GM21723 (cell line): ENCODE results near the gene ZNF423.

Experiments used
- ATAC-seq: cut with Tn5 transposase; IDR thresholded peaks from one replicate; pipeline ENCODE4 v1.9.1; 2021; ENCODE audit warnings: mild to moderate bottlenecking, moderate library complexity; ENCODE audit not compliant: unreplicated experiment

Gene ZNF423

DNA sequence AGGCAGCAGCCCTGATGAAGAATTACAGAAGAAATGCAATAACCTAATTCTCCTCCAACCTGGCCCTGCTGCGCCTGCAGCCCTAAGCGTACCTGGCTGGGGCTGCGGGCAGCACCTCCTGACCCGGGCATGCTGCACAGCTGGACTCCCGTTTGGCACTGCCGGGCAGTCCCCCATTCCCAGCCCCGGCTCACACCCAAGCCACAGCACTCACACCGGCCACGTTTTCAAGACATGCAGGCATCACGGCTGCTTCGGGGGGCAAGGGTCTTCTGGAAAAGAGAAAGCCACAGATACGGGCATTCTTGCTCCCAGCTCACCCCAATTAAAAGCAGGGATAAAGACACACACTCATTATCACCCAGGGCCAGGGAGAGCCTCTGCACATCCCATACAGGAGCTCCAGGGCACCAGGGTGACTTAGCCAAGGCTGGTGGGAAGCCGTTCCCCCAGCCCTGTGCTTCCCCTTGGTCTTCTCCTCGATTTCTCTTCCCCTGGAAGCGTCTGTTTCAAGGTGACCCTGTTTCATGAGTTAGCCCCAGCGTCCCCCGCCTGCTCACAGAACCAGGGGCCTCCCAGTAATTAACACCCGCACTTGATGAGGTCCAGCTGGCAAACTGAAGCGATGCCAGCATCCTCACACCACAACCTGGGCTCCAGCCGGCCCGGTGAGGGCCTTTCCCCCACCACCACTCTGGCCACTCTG is 265.6 kb downstream of the ZNF423 start:
- ATAC-seq = no peak

DNA sequence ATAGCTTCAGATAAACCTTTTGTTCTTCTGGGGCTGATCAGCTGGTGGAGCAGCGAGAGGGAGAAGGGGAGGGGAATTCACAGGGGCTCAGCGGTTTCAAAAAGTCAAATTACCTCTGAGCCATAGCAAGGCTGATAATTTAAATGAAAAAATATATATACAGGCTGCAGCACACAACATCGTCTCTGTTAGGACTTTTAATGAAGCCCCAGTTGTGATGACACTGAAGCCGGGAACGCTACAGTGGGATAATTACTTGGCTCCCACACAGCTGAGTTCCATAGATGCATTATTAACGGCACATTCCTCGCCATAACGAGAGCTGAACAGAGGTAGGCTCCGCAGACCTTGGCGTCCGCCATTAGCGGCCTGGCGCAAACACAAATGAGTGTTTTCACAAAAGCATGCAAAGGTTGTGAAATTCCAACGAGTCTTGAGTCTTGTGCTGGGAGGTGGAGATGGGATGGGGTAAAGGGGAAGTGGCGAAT is 266.3 kb downstream of the ZNF423 start:
- no peak for ATAC-seq

DNA sequence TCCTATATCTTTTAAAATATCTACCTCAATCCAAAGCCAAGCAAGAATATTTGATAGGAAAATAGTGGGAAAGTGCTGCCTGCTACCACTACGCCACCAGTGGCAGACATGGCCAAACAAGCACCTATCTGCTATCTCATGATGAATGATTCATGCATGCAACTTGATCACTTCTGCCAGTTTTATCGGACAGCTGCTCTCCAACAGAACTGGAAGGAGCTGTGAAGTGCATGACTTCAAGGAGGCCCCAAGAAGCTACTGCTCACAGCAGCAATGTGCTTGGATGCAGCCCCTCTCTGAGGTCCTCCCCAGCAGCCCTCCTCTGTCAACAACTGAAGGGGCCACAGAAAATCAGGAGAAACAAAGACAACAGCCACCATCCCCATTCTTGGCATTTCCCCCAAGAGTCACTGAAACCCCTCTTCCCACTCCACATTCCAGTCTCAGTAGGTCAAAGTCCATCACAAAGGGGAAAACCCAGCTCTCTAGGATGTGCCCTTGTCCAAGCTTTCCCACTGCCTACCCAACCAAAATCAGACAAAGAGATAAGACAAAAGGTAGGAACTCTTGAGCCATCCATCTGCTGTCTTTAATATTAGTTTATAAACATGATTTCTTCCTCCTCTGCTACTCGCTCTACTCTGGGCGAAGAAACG is 267.1 kb downstream of the ZNF423 start:
- no peak for ATAC-seq

DNA sequence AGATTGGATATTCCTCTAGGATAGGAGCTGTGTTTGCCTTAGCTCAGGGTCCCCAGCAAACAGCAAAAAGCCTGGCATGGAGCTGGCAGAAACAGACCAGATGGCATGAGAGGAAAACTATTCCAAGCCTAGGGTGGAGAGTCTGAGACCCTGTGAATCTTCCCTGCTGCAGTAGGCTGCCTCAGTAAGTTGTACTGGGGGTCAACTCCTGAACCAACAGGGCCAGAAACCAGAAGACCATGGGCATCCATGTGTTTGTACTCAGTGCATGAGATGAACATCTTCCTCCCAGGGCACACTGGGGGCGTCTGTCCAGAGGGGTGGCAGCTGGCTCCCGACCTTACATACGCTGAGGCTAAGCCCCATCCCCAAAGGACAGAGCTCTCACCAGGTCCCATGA is 267.9 kb downstream of the ZNF423 start:
- no peak for ATAC-seq

DNA sequence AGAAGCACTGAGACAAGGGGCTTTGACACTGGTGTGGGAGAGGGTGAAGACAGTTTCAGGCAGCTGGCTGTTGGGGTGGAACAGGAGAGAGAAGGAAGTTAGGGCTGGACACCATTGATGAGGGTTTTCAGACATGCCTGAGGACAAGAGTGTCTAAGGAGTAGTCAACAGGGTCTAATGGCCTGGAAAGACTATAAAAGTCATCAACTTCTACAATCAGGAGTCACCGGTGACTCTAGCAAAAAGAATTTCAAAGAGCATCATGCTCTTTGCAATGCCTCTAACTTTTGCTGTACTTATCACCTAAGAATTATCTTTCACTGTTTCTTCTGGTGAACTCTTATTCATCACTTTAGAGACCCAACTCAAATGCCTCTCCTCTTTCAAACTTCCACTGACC is 268.4 kb downstream of the ZNF423 start:
- ATAC-seq = no peak

DNA sequence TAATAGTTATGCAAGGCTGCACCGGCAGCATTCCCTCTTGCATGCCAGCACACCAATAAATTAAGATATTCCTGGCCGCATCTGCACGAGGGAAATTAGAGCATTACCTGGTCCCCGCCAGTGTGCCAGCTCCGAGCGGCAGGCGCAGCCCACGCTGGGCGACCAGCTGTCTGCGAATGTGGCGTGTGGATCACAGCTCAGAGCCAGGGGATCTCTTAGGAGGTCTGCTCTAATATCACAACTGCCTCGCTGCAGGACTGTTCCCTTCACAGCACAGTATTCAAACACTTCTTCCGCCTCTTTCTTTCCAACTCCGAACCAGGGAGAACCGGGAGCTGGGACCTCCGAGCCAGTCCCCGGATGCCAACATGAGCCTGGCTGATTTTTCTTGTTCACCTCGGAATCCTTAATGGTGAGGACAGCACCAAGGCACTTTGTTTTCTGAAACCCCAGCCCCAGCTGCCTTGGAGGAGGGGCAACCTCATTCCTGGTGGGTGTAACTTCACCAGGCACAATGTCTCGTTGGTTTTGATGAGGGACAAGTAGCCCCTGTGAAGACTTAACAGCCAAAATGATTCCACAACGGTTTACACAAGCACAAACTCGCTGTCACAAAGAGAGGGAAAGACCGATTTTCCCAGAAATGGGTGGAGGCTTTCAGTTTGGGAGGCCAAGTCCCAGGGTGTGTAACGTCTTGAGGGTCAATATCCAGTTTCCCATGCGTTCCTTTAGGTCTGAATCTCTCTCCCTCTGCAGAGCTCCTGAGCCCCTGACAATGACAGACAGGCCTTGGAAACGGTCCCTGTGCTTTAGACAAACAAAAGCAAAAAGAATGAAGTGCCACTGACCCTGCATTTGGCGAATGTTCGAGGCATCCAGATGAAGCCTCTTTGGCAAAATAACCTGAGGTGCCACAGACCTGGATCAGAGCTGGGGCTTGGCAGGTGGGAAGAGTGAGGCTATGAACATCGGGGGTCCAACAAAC is 269.2 kb downstream of the ZNF423 start:
- no peak for ATAC-seq

DNA sequence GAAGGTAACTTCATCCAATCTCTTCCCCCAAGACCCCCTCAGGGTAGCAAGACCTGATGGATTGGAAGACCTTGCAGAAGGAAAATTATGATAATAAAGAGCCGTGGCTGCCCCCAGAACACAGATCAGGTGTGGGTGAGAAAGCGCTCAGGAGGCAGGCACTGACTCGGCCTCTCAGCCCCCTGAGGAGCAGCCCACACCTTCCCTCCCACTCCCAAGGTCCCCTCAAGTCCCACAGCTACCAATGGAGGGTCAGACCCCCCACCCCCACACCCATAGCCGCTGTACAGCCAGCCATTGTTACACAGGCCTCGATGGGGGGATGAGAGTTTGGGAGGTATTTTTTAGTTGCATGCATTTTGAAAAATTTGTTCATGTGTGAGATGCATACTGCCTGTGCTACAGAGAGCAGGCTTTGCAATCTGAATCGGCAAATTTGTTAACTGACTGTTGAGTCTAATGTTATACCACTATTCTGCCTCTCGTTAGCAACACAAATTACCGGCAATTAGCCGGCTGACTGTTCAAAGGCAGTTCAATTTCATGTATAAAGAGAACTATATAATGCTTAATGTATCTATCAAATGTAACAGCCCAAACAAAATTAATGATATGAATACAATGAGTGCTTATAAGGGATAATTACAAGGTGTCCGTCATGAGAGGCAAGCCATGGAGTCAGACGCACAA is 270.6 kb downstream of the ZNF423 start:
- no peak for ATAC-seq

DNA sequence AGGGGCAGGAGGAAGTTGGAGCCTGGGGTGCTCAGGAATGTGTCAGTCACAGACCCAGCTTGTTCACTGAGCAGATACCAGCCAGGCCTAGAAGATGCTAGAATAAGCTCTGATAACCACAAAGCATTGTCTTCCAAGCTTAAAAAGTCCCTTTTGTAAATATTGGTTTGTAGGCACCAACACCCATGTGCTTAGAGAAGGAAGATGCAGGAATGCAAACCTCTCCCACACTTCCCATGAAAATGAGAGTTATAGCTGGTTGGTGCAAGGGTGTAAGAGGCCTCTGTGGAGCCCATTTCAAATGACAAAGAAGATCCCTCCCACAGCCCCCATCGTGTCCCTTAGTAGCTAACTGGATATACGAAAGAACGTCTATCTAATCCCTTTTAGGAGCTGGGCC is 272.0 kb downstream of the ZNF423 start:
- no peak for ATAC-seq

DNA sequence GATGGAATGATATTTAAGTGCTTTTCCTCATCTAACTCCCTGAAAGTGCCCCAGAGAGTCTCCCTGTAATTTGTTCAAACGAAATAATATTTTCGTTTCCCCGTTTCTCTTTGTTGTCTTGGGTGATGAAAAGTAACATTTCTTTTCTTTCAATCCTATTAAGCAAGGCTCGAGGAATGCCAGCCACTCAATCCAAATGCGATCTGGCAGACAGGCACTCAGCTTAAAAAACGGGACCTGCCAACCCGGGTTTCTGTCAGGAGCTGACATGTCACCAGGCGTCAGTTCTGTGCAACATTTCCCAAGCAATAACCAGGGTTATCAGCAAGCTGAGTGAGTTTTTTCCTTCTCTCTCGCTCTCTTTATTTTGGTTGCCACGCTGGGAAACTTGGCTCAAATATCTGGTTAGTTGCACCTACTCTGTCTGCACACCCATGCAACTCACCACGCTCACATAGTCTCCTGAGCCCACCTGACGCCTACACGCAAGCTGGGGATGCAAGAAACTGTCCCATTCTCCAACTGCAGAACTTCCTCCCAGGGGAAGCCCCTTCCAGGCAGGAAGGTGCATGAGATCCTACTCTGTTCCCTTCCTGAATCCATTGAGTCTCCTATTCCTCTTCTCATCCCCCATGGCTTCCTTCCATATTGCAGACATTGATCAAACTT is 274.1 kb downstream of the ZNF423 start:
- no peak for ATAC-seq

DNA sequence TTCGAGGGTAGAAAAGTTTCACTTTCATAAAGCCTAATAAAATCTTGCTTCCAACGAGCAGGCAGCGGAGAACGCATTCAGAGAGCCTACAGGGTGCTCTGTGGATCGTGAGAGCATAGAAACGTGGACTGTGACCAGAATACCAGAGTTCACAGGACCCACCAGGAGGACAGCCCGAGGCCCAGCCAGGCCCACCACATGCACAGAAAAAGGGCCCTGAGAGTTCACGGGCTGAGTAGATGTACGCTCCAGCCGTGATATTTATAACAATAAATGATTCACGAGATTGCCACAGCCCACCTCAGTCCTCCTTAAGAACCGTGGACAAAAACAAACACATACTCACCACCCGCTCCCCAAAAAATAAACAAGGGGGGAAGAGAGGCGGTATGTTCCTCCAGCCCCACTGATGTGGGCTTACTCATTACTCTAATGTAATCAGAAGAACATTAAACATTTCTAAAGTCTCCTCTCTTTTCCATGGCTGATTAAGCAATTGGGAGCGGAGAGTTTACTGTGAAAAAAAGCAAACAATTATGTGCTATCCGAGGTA is 275.1 kb downstream of the ZNF423 start:
- no peak for ATAC-seq

DNA sequence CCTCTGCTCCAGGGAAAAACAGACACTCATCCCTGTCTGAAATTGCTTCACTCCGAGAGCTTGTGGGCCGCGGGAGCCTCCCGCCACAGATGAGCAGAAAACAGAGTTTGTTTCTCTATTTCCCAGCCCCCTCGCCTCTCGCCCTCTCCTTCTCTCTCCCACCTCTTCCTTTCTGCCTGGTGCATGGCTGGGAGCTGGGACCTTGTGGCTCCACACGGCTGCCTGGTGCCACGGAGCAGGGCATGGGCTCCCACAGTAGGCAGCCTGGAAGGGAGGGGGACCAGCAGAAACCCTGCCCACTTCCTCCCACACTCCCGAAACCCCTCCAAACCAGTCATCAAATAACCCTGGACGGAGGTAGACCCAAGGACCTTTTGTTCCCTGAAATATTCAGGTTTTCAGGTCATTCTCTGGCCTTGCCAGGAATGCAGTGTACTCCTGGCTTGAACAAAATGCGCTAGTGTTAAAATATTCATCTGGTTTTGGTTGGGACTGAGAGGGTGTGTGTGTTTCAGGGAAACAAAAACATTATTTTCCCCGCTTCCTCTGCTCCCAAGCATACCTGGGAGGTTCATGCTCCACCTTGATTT is 277.4 kb downstream of the ZNF423 start:
- ATAC-seq = no peak

DNA sequence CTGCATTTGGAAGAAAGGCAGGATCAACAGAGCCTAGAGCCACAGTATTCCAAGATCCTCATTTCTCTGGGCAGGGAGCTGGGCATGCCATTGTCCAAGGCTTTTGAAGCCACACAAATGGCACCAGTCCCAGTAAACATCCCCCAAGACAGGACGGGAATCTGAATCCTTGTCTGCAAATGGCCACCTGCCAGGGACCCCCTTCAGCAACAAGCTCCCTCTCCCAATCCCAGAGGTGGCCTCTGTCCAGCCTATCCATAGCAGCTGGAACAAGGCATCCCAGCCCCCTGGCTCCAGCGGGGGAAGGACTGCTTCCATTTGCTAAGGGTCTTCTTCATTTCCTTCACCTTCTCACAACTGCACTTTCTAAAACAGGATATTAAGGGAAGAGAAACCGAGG is 277.9 kb downstream of the ZNF423 start:
- ATAC-seq = no peak

DNA sequence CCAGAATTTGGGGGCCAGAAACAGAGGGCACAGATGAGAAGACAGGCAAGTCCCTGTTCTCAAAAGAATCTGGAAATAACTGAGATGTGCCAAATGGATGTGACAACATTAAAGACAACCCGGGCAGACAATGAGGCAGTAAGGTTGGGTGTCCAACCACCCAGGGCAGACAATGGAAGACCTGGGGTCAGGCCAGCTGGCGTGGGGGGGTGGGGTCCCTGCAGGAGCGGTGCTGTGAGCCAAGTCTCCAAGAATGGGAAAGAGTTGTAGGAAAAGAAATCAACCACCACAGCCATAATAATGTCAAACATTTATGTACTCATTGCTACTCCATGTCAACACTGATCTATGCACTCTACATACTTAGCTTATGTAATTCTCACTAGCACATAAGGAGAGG is 279.0 kb downstream of the ZNF423 start:
- no peak for ATAC-seq

DNA sequence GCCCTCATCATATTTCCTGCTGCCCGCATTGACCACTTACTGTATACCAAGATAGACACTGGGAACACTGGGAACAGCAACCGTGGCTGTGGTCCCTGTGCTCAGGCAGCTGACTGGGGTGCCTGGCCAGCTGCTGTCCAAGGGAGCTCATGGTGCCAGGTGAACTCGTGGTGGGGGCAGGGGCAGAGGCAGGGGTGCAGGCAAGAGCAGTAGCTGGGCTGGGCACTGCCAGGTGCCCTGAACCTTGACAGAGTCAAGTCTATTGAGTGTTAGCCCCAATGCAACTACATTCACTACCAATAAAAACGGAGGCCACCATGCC is 279.8 kb downstream of the ZNF423 start:
- no peak for ATAC-seq

DNA sequence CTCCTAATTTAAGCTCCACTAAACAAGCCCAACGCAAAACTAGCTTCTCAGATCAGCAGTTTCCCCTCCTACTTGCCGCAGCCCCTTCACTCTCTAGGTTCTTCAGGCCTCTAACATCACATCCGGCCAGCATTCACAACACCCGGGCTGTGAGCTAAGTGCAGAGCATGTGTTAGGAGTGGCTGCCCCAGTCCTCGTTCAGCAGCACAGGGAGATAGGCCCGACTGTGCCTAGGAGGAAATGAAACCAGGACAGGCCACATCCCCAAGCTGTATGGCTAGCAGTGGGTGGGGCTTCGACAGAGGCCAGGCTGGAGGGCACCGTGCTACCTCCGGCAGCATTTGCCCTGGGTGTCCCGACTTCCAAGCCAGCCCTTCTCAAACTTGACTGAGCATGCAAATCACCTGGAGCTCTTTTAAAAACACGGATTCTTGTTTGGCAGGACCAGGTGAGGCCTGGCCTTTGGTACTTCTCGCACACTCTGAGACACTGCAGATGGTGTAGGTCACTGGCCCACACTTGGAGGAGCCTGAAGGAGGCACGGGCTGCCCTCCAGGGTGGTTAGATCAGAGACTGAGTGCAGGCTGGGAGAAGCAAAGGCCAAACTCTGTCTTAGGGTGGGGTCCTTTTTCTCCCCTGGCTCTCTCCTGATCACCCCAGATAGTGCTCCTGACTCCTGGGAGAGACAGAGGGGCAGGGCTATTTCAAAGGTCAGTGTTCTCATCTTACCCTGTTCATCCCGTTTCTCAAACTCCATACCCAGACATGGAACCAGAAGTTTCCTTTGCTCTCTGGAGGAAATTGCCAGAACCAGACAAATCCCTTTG is 280.4 kb downstream of the ZNF423 start:
- ATAC-seq = peak; percentile 97

DNA sequence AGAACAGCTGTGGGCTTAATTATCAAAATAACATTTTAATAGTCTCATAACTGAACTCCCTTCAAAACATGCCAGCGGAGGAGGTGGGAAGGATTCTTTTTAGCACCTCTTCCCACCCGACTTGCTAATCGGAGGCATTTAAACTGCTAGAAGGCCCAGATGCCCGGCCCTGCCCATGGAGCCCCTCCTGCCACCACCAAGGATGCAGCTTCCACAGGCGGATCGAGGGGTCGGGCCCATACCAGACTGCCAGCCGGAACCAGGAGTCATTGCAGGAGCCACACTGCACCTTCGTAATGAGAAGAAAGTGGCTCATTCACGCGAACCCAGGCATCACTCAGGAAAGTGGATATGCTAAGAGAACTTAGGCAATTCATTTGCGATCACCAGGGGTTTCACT is 281.1 kb downstream of the ZNF423 start:
- no peak for ATAC-seq

DNA sequence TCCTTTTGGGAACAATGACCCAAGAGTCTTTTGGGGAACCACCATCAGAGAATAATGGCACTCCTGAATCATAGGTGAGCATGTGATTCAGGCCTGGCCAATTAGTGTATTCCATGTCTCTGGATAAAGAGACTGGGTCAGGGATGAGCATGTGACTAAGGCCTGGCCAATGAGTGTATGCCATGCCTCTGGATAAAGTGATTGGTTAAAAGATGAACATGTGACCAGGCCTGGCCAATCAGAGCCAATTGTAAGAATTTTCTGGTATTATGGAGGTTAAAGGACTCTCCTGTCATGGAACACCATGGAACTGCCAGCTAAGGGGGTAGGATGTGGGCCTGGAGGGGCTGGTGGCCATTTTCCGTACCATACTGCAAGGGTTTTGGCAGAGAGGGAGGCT is 288.0 kb downstream of the ZNF423 start:
- ATAC-seq = no peak

DNA sequence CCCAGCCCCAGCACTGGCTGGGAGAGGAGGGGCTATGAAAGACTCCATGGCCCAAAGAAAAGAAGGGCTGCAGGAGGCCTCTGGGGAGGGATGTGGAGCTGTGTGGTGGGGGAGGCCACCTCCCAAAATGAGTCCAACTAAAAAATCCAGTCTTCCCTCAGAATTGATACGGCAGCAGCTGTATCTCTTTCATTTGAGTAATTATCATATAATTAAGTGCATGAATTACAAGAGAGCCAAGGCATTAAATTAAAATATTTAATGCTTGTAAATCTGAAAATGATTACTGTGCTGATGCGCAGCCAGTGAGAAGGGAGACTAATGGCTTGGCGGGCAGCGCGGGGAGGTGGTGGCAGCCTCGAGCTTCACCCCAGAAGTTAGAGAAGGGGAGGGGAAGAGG is 289.5 kb downstream of the ZNF423 start:
- ATAC-seq = no peak
